HEK293T (cell line): ENCODE measurements around the gene CIB4.

Experiments used
- FOXA1 ChIP-seq: fragments of 450-650 bp; IDR thresholded peaks from 2 replicates; pipeline ENCODE4 v1.6.1; 2016; ENCODE audit warnings: mild to moderate bottlenecking
- SP1 ChIP-seq: fragments of 450-650 bp; IDR thresholded peaks from 2 replicates; pipeline ENCODE4 v1.6.1; 2017
- ZNF384 ChIP-seq: fragments of 450-650 bp; IDR thresholded peaks from 2 replicates; pipeline ENCODE4 v1.6.1; 2016

GRCh38 chr2:26629751-26630150 lies 11.4 kb downstream of the CIB4 start:
- TF ChIP-seq FOXA1, result no peak
- TF ChIP-seq ZNF384, result no peak
- no peak for TF ChIP-seq SP1
